GM12891 (cell line): Measurements from ENCODE around the gene ENGASE.

ENCODE experiments used
- POLR2A ChIP-seq: IDR thresholded peaks from 2 replicates; pipeline ENCODE4 v1.6.1; 2011; ENCODE audit warnings: low read depth, low read length, control low read depth
- POLR2AphosphoS5 ChIP-seq: IDR thresholded peaks from 2 replicates; pipeline ENCODE4 v1.6.1; 2011; ENCODE audit warnings: low read depth, low read length, control low read depth
- TAF1 ChIP-seq: IDR thresholded peaks from 2 replicates; pipeline ENCODE4 v1.6.1; 2011; ENCODE audit warnings: low read depth, low read length, control low read depth

DNA sequence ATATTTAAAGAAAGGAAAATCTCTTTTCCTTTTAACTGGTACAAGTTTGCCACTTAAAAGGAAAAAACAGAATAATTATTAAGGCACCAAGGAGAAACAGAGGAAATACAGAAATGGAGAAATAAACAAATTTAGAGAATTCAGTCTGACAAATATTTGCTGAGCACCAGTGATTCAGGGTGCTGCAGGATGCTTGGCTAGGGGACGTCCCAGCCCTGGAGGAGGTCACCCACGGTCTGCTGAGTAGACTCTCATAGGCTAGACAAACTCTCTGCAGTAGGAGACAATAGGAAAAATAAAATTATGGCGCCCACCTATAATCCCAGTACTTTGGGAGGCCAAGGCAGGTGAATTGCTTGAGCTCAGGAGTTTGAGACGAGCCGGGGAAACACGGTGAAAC is 34.7 kb upstream of the ENGASE start:
- TF ChIP-seq POLR2AphosphoS5 = no peak
- no peak for TF ChIP-seq POLR2A
- TF ChIP-seq TAF1 = no peak
